Endothelial cell (in vitro differentiated cells): ENCODE data around the gene SPANXA1. TPM values are rescaled to one million over a fixed set of nuclear protein-coding genes. Genes with fewer than 3 reads are reported as not detected.
"Not testable (repeated sequence)": the region's sequence is repeated elsewhere in the genome, so short reads cannot be mapped to it uniquely, and the experiment has no call there.

ENCODE experiments used
- DNase-seq: peaks from one replicate; pipeline ENCODE4 v3.0.0; 2021; ENCODE audit warnings: low spot score
- H3K27ac Mint-ChIP-seq: one replicate; pipeline ENCODE4 v1.8.0; 2021; ENCODE audit warnings: mixed read lengths, inconsistent platforms; ENCODE audit not compliant: unreplicated experiment
- H3K27me3 Mint-ChIP-seq: one replicate; pipeline ENCODE4 v1.8.0; 2021; ENCODE audit warnings: mild to moderate bottlenecking, moderate library complexity, mixed read lengths, inconsistent platforms; ENCODE audit not compliant: unreplicated experiment
- H3K36me3 Mint-ChIP-seq: one replicate; pipeline ENCODE4 v1.8.0; 2021; ENCODE audit warnings: mild to moderate bottlenecking, low read depth, mixed read lengths, inconsistent platforms; ENCODE audit not compliant: unreplicated experiment
- H3K4me1 Mint-ChIP-seq: one replicate; pipeline ENCODE4 v1.8.0; 2021; ENCODE audit warnings: mild to moderate bottlenecking, mixed read lengths, inconsistent platforms; ENCODE audit not compliant: unreplicated experiment
- H3K4me3 Mint-ChIP-seq: one replicate; pipeline ENCODE4 v1.8.0; 2021; ENCODE audit warnings: mild to moderate bottlenecking, mixed read lengths, inconsistent platforms; ENCODE audit not compliant: unreplicated experiment
- H3K9me3 Mint-ChIP-seq: one replicate; pipeline ENCODE4 v1.8.0; 2021; ENCODE audit warnings: mixed read lengths, inconsistent platforms; ENCODE audit not compliant: unreplicated experiment
- CTCF ChIP-seq: fragments of 200-600 bp; sonication (generic); IDR thresholded peaks from one replicate; pipeline ENCODE4 v1.5.0; 2021; ENCODE audit warnings: antibody characterized with exemption; ENCODE audit not compliant: unreplicated experiment
- long read RNA-seq: library from polyadenylated mRNA; unstranded; transcript quantifications from one replicate; pipeline ENCODE4 v2.0.0, GENCODE V29; 2020; ENCODE audit not compliant: unreplicated experiment
- total RNA-seq: library from RNA; stranded (reverse); fragmentation: NEBNext Ultra II Directional; extraction: Animal tissue kit (Norgen Biotek cat#: 25700); gene quantifications from one replicate; pipeline ENCODE4 v1.2.1, GENCODE V29; 2021; ENCODE audit not compliant: unreplicated experiment

The SPANXA1 gene, protein sequence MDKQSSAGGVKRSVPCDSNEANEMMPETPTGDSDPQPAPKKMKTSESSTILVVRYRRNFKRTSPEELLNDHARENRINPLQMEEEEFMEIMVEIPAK
- not detected for total RNA-seq
- long read RNA-seq = 0 reads

DNA sequence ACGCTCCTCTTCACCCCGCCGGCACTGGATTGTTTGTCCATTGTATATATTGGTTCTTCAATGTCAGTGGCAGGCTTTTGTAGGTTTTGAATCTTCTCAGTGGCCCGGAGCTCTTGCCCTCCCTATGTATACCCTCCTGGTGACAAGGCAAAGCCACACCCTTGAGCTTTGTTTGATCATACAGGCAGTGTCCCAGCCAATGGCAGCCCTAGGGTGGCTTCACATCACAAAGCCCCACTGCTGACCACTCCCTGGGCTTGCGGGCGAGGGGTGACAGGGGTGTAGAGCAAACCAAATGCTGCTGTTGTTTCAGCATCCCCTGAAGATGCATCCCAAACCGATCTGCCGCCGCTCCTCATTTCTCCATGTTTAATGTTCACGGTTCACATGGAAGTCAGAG, at the start of gene SPANXA1:
Gene SPANXA1, minus strand, starts transcription at position 101 of the 400 bp plus-strand sequence. Its CDS starts 60 bp downstream, at position 41.
- not testable (repeated sequence) for H3K4me1 Mint-ChIP-seq, H3K36me3 Mint-ChIP-seq, H3K4me3 Mint-ChIP-seq, H3K9me3 Mint-ChIP-seq, H3K27me3 Mint-ChIP-seq, DNase-seq, H3K27ac Mint-ChIP-seq

- Mint-ChIP-seq H3K36me3 (no peaks in the 10 kb centered on the region), H3K27ac (no peak overlapping the region), H3K4me3 (no peak overlapping the region), H3K27me3 (no peaks in the 10 kb centered on the region), H3K9me3 (no peaks in the 10 kb centered on the region), H3K4me1 (no peaks in the 10 kb centered on the region)
- no peak for DNase-seq
- TF ChIP-seq CTCF = no peak
Measured at GRCh38 chrX:141632124-141632523, 47.6 kb upstream of the SPANXA1 start.

- no peaks in the 10 kb centered on the region for H3K4me1 Mint-ChIP-seq
- no peak overlapping the region for H3K4me3 Mint-ChIP-seq
Measured at GRCh38 chrX:141619336-141619735, 34.8 kb upstream of the SPANXA1 start.

GRCh38 chrX:141609111-141609510, 24.6 kb upstream of the SPANXA1 start:
- no peak for DNase-seq
- no peaks in the 10 kb centered on the region for H3K9me3 Mint-ChIP-seq
- no peak overlapping the region for H3K4me3 Mint-ChIP-seq
- no peaks in the 10 kb centered on the region for H3K4me1 Mint-ChIP-seq
- no peaks in the 10 kb centered on the region for H3K36me3 Mint-ChIP-seq
- no peak overlapping the region for H3K27ac Mint-ChIP-seq
- no peaks in the 10 kb centered on the region for H3K27me3 Mint-ChIP-seq
- no peak for TF ChIP-seq CTCF

More at GRCh38 chrX:141619336-141619735, 34.8 kb upstream of the SPANXA1 start:
- Mint-ChIP-seq H3K9me3 (no peaks in the 10 kb centered on the region), H3K27ac (no peak overlapping the region), H3K27me3 (peaks cover 2% of the 10 kb centered on the region), H3K36me3 (no peaks in the 10 kb centered on the region)
- DNase-seq = no peak
- TF ChIP-seq CTCF = no peak

- H3K27me3 Mint-ChIP-seq, DNase-seq, H3K4me1 Mint-ChIP-seq, H3K36me3 Mint-ChIP-seq, H3K9me3 Mint-ChIP-seq, H3K27ac Mint-ChIP-seq, H3K4me3 Mint-ChIP-seq: not testable (repeated sequence)
Measured at GRCh38 chrX:141589408-141589807, 4.9 kb upstream of the SPANXA1 start, which contains the start of gene SPANXA2. TSS of gene SPANXA2 (plus strand) at chrX:141589708. CDS start at chrX:141589768, 60 bp downstream.

GRCh38 chrX:141542551-141542950, 42.0 kb downstream of the SPANXA1 start:
- not testable (repeated sequence) for H3K27me3 Mint-ChIP-seq, DNase-seq, H3K4me3 Mint-ChIP-seq, H3K9me3 Mint-ChIP-seq, H3K36me3 Mint-ChIP-seq, H3K4me1 Mint-ChIP-seq, H3K27ac Mint-ChIP-seq

Other genes starting within 250 kb of the SPANXA1 start
- gene SPANXA2, start 5.0 kb upstream of the SPANXA1 start, total RNA-seq = not detected
- not detected for gene SPANXD, start 114.0 kb upstream of the SPANXA1 start, total RNA-seq